PFSK-1 (cell line): ENCODE results near the gene METTL25B.

Source experiments
- FOXP2 ChIP-seq: optimal IDR thresholded peaks from 2 replicates; pipeline ENCODE3; 2011; ENCODE audit warnings: borderline replicate concordance, control low read depth, inconsistent platforms; ENCODE audit not compliant: insufficient read depth; ENCODE audit errors: extremely low read length, extremely low read depth
- POLR2AphosphoS5 ChIP-seq: IDR thresholded peaks from 2 replicates; pipeline ENCODE4 v1.6.1; 2012; ENCODE audit warnings: low read depth, mild to moderate bottlenecking, control low read depth, low read length, moderate library complexity
- SIN3A ChIP-seq: IDR thresholded peaks from 2 replicates; pipeline ENCODE4 v1.6.1; 2012; ENCODE audit warnings: mild to moderate bottlenecking, low read length, moderate library complexity, borderline replicate concordance; ENCODE audit not compliant: insufficient read depth
- TAF1 ChIP-seq: IDR thresholded peaks from 2 replicates; pipeline ENCODE4 v1.6.1; 2012; ENCODE audit warnings: low read length, control low read depth, borderline replicate concordance; ENCODE audit not compliant: insufficient read depth
- TF ChIP-seq, protein P1 (sequence below), 2 experiments: IDR thresholded peaks; 2 replicates each; pipeline versions ENCODE4 v1.6.1 to v1.8.0; 2011 to 2012; ENCODE audit warnings: low read depth in 2 of 2, low read length in 2 of 2, control low read depth in 1 of 2, inconsistent platforms in 1 of 2, mild to moderate bottlenecking in 1 of 2, moderate library complexity in 1 of 2; ENCODE audit not compliant: insufficient read depth in 1 of 2

Gene METTL25B

DNA sequence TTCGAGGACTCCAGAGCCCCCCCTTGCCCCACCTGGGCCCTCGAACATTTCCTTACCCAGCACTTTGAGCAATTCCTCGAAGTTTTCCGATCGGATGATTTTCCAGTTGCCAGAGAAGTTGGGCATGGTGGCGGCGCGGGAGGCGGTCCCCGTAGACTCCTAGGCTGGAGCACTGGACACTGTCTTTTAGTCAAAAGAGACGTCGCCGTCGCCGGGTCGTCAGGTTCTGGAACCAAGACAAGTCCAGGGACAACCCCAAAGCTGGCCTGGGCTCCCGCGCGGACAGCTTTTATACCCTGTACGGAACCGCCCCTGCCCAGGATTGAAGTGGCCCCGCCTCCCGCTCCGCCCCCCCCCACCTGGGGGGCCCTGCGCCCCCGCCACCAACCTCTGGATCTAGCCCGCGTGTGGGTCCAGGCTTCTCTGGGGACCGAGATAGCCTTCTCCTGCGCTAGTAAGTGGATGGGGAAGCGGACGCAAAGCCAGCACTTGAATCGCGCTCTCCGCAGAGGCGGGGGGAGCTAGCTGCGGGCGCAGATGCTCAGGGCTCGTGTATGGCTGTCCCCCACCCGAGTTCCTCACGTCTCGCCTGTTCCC lies 22.9 kb upstream of the METTL25B start, which contains the start of gene CRABP2:
CRABP2 (minus strand) TSS at position 263 of the 597 bp plus-strand sequence; CDS start at position 126, 137 bp downstream.
- TF ChIP-seq TAF1 (no peak), FOXP2 (no peak), SIN3A (no peak), POLR2AphosphoS5 (no peak)
- TF ChIP-seq, protein P1, sequence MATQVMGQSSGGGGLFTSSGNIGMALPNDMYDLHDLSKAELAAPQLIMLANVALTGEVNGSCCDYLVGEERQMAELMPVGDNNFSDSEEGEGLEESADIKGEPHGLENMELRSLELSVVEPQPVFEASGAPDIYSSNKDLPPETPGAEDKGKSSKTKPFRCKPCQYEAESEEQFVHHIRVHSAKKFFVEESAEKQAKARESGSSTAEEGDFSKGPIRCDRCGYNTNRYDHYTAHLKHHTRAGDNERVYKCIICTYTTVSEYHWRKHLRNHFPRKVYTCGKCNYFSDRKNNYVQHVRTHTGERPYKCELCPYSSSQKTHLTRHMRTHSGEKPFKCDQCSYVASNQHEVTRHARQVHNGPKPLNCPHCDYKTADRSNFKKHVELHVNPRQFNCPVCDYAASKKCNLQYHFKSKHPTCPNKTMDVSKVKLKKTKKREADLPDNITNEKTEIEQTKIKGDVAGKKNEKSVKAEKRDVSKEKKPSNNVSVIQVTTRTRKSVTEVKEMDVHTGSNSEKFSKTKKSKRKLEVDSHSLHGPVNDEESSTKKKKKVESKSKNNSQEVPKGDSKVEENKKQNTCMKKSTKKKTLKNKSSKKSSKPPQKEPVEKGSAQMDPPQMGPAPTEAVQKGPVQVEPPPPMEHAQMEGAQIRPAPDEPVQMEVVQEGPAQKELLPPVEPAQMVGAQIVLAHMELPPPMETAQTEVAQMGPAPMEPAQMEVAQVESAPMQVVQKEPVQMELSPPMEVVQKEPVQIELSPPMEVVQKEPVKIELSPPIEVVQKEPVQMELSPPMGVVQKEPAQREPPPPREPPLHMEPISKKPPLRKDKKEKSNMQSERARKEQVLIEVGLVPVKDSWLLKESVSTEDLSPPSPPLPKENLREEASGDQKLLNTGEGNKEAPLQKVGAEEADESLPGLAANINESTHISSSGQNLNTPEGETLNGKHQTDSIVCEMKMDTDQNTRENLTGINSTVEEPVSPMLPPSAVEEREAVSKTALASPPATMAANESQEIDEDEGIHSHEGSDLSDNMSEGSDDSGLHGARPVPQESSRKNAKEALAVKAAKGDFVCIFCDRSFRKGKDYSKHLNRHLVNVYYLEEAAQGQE (IDR thresholded peaks at IDR 0.05; ENCODE audit: insufficient read depth in 1 of 2, low read depth in 2 of 2, low read length in 2 of 2) = no peak

DNA sequence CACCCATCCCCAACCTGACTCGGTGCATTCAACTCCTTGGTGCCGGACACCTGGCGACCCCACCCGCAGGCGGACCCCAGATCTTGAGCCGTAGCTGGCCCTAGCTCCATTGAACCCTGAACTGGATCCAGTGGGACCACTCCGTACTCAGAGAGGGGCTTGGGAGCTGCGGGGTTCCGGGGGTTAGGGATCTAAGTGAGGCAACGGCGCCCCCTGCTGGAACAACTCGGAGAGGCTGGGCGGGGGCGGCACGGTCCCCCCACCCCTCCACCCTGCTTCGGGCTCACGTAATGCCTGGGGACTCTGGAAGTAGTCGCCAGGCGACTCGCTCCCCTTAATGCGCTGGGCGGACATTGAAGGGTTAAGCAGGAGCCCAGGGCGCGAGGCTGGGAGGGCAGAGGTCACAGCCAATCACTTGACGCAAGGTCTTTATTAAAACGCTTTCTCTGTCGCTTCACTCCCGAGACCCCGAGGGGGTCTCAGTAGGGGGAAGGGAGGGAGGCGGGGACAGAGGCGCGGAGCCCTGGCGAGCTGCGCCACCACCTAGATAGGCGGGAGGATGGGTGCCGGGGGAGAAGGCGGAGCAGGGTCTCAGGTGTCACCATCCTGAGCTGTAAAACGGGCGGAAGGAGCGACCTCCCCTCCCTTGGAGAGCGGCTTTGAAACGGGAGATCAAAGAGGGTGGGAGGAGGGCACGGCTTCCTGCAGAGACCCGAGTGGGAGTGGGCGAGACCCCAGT lies 22.2 kb upstream of the METTL25B start:
- TF ChIP-seq, protein P1 (IDR thresholded peaks at IDR 0.05; ENCODE audit: insufficient read depth in 1 of 2, low read depth in 2 of 2, low read length in 2 of 2) = no peak
- TF ChIP-seq SIN3A (no peak), POLR2AphosphoS5 (no peak), TAF1 (no peak), FOXP2 (no peak)

DNA sequence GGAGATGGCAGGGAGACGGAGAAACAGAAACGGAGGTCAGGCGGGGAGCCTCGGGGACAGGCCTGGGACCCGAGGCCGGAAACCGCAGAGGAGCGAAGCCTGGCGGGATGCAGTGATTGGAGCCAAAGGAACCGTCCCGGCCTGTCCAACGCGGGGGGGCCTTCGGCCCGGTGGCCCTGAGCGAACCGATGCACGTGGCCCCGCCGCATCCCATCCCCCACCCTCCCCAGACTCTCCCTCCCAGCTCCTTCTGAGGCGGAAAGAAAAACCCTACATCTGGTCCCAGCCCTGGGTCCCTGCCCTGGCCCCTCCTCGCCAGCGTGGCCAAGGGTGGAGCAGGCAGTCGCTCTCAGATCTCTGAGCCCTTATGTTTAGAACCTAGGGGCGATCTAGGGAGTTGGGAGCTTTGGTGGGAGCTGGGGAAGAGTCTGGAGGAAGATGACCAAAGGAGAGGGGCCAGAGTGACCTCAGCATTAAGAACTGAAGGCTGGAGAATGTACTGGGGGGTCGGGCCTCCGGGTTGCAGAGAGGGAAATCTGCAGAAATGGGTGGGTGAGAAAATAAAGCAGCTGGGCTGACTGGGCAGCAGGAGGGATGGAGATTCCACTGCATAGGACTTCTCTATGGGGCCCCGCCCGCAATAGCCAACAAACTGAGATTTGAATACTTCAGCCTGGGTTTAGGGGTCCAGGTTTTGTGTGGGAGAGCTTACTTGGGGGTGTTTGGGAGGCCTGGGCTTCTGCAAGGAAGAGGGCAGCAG lies 21.4 kb upstream of the METTL25B start:
- no peak for TF ChIP-seq POLR2AphosphoS5

DNA sequence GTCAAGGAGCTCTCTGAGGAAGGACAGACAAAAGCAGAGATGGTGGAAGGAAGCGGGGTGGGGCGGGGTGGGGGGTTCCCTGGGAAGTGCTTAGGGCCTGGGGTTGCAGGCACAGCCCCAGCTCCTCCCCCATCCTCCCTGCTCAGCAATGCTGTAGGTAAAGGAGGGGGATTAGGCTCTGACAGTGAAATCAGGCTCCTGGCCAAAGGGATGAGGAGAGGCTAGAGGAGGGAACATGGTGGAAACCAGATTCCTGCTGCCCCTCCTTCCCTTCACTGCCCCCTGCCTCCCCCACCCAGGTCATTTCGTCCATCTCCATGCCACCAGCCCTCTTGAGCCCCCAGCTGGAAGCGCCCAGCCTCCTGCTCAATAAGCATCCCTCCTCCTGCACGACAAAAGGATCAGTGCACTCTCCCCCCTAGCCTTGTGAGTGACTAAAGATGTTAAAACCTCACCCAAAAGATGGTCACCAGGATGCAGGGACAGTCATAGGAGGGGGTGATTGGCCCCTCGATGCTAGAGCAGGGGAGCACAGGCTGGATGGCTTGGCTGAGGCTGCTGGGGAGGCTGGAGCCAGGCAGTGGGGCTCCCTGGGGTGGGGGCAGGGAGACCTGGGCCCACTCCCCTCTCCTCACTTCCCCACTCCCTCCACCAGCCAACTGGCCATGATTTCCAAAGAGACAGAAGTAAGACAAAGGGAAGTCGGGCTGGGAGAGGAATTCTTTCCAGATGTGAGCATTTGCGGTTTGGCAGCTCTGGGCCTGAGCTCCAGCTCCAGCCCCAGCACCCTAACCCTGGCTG lies 20.7 kb upstream of the METTL25B start:
- TF ChIP-seq POLR2AphosphoS5 (no peak), SIN3A (no peak), FOXP2 (no peak), TAF1 (no peak)
- TF ChIP-seq, protein P1 (IDR thresholded peaks at IDR 0.05; ENCODE audit: insufficient read depth in 1 of 2, low read depth in 2 of 2, low read length in 2 of 2) = no peak

DNA sequence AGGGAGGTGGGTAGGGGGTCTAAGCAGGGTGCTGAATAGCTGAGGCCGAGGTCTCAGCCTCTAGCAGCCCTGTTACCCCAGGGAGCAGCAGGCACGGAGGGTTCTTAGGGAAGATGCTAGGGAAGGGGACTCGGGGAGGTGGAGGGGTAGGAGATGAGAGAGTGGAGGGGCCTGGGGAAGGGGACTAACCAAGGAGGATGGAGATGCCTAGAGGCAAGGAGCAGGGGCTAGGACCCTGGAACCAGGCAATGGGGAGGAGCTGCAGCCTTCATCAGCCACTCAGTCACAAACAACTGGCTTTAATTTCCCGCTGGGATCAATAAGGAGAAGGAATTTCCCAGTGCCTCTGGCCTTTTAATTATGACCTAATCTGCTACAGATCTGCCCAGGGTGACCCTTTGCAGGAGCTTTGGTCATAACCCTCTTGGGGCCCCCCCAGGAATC lies 20.0 kb upstream of the METTL25B start:
- TF ChIP-seq SIN3A = no peak
- no peak for TF ChIP-seq POLR2AphosphoS5
- no peak for TF ChIP-seq FOXP2
- TF ChIP-seq TAF1 = no peak
- TF ChIP-seq, protein P1 (IDR thresholded peaks at IDR 0.05; ENCODE audit: insufficient read depth in 1 of 2, low read depth in 2 of 2, low read length in 2 of 2) = no peak
